Spleen (tissue), 11 donors: ENCODE data around the gene AQP3. TPM values are rescaled to one million over a fixed set of nuclear protein-coding genes. Genes with fewer than 3 reads are reported as not detected.
"Not testable (repeated sequence)": the region's sequence is repeated elsewhere in the genome, so short reads cannot be mapped to it uniquely, and the experiment has no call there.

ENCODE experiments used
- DNase-seq: peaks from one replicate; pipeline ENCODE4 v3.0.0-alpha.2; 2020
- H3K27ac ChIP-seq, 8 donors: fragments of 200-600 bp; sonication (generic) in 7 of 8; 1 replicate in 4 of 8; 2 replicates in 4 of 8; pipeline versions ENCODE4 v1.5.0 to v1.8.0; 2016 to 2021; ENCODE audit warnings: inconsistent platforms in 4 of 8, mild to moderate bottlenecking in 4 of 8, moderate library complexity in 1 of 8
- H3K27me3 ChIP-seq, 7 donors: fragments of 200-600 bp; sonication (generic) in 6 of 7; replicated peaks in 1 of 7; 1 replicate in 4 of 7; 2 replicates in 3 of 7; pipeline versions ENCODE4 v1.5.0 to v1.8.0; 2016 to 2021; ENCODE audit warnings: inconsistent platforms in 3 of 7, mild to moderate bottlenecking in 1 of 7
- H3K36me3 ChIP-seq, 6 donors: fragments of 200-600 bp; sonication (generic) in 5 of 6; 1 replicate in 4 of 6; 2 replicates in 2 of 6; pipeline versions ENCODE4 v1.5.0 to v1.8.0; 2016 to 2021; ENCODE audit warnings: inconsistent platforms in 2 of 6
- H3K4me1 ChIP-seq, 6 donors: fragments of 200-600 bp; sonication (generic) in 5 of 6; 1 replicate in 3 of 6; 2 replicates in 3 of 6; pipeline versions ENCODE4 v1.5.0 to v1.8.0; 2016 to 2021; ENCODE audit warnings: inconsistent platforms in 3 of 6
- H3K4me3 ChIP-seq, 8 donors: fragments of 200-600 bp; sonication (generic) in 7 of 8; 1 replicate in 4 of 8; 2 replicates in 4 of 8; pipeline versions ENCODE4 v1.5.0 to v1.8.0; 2016 to 2021; ENCODE audit warnings: inconsistent platforms in 4 of 8, mild to moderate bottlenecking in 4 of 8, moderate library complexity in 2 of 8
- H3K9me3 ChIP-seq, 8 donors: fragments of 200-600 bp; sonication (generic) in 7 of 8; 1 replicate in 4 of 8; 2 replicates in 4 of 8; pipeline versions ENCODE4 v1.5.0 to v1.8.0; 2016 to 2021; ENCODE audit warnings: inconsistent platforms in 4 of 8
- CTCF ChIP-seq, 11 experiments: fragments of 200-600 bp in 7 of 11; fragments of 450-650 bp in 4 of 11; sonication (generic) in 4 of 11; IDR thresholded peaks in 8 of 11; conservative IDR thresholded peaks in 3 of 11; 1 replicate in 7 of 11; 2 replicates in 4 of 11; pipeline versions ENCODE4 v1.4.0 to v1.8.0; 2016 to 2021; ENCODE audit warnings: antibody characterized with exemption in 11 of 11, inconsistent platforms in 4 of 11, mild to moderate bottlenecking in 1 of 11
- POLR2A ChIP-seq, 3 donors: fragments of 450-650 bp; IDR thresholded peaks; one replicate each; pipeline ENCODE4 v1.5.1; 2017; ENCODE audit warnings: antibody characterized with exemption in 3 of 3, mild to moderate bottlenecking in 1 of 3
- POLR2AphosphoS5 ChIP-seq, 3 donors: sonication (generic); formaldehyde crosslinking; IDR thresholded peaks; one replicate each; pipeline ENCODE4 v1.5.1; 2017; ENCODE audit warnings: antibody characterized with exemption in 3 of 3
- WGBS, 5 donors: extraction: QIAGEN DNeasy Blood & Tissue Kit in 3 of 5; methylation state at CpG; one replicate each; pipeline versions ENCODE4 v1.1.5 to v1.1.7; 2013 to 2018; 5-methylcytosine and 5-hydroxymethylcytosine counted together
- intact Hi-C: fragments of 100-400 bp; cut with DNase I; formaldehyde crosslinking; loops from one replicate; pipeline ENCODE4 v1.15.0; 2023; ENCODE audit warnings: low total_unique reads
- polyA plus RNA-seq, 3 donors: library from polyadenylated mRNA; stranded (reverse); fragments of 200-250 nt; gene quantifications; one replicate each; pipeline ENCODE4 v1.2.1, GENCODE V29; 2013
- total RNA-seq, 7 donors: library from RNA; depleted of rRNA in 3 of 7; stranded (reverse); fragments of >200 nt in 3 of 7; fragmentation: NEBNext Ultra II Directional in 4 of 7; extraction: Animal tissue kit (Norgen Biotek cat#: 25700) in 4 of 7; gene quantifications; one replicate each; pipeline versions ENCODE4 v1.1.0 to v1.2.1, GENCODE V29; 2016 to 2021
- donor health status: healthy with polysubstance abuse.
- donor health status: DM: no; HTN: no; CAD: no; lungs with moderate emphysema.
- donor health status: DM: no; HTN: no; CAD: no.
- donor health status: Bipolar disorder and iron deficiency.
- donor health status: healthy.
- donor health status: DM: no; HTN: no; CAD: no.
- donor health status: DM: yes; HTN: yes; CAD: no.

Gene AQP3
- total and polyA plus RNA-seq, 10 donors, result 5.0 to 251 (median 90.7) TPM

- no peak for TF ChIP-seq POLR2AphosphoS5 (IDR thresholded peaks at IDR 0.05)
- 9 to 41% (median 25%) methylated on average over 1 of the region's 1 CpG for WGBS, 5 donors
These were observed 16.5 kb downstream of the AQP3 start for GRCh38 chr9:33430942-33431341.

GRCh38 chr9:33429256-33429985, 18.0 kb downstream of the AQP3 start:
- TF ChIP-seq POLR2AphosphoS5 (IDR thresholded peaks at IDR 0.05) (no peak), CTCF (IDR thresholded peaks at IDR 0.05 in 8 of 11, conservative IDR thresholded peaks at IDR 0.05 in 3 of 11) (no peak), POLR2A (IDR thresholded peaks at IDR 0.05) (no peak)
- H3K27ac ChIP-seq, result no peak overlapping the region
- 54 to 81% (median 69%) methylated on average over 3 of the region's 3 CpGs for WGBS, 5 donors
- no peak for DNase-seq
- H3K4me1 ChIP-seq, result peaks cover 0 to 4% (median 0%) of the 10 kb centered on the region in 6 donors
- H3K9me3 ChIP-seq, result no peaks in the 10 kb centered on the region
- intact Hi-C loops, result no loop called here
- H3K27me3 ChIP-seq, result no peaks in the 10 kb centered on the region
- no peaks in the 10 kb centered on the region for H3K36me3 ChIP-seq
- no peak overlapping the region for H3K4me3 ChIP-seq

More at GRCh38 chr9:33430942-33431341, 16.5 kb downstream of the AQP3 start:
- Histone ChIP-seq H3K27ac (no peak overlapping the region), H3K4me1 (peaks cover 0 to 12% (median 2%) of the 10 kb centered on the region in 6 donors), H3K27me3 (no peaks in the 10 kb centered on the region), H3K36me3 (no peaks in the 10 kb centered on the region), H3K4me3 (no peak overlapping the region), H3K9me3 (no peaks in the 10 kb centered on the region)
- no peak for DNase-seq
- intact Hi-C loops, result no loop called here

- no peak overlapping the region for H3K27ac ChIP-seq
- TF ChIP-seq POLR2A (IDR thresholded peaks at IDR 0.05) (no peak), POLR2AphosphoS5 (IDR thresholded peaks at IDR 0.05) (no peak), CTCF (IDR thresholded peaks at IDR 0.05 in 8 of 11, conservative IDR thresholded peaks at IDR 0.05 in 3 of 11) (no peak)
- no peak overlapping the region for H3K4me3 ChIP-seq
- no peaks in the 10 kb centered on the region for H3K9me3 ChIP-seq
- DNase-seq, result no peak
- intact Hi-C loops, result no loop called here
- H3K36me3 ChIP-seq, result no peaks in the 10 kb centered on the region
- no peaks in the 10 kb centered on the region for H3K27me3 ChIP-seq
- WGBS, 5 donors, result 84 to 92% (median 88%) methylated on average over 7 of the region's 7 CpGs
- no peaks in the 10 kb centered on the region for H3K4me1 ChIP-seq
These were observed 20.5 kb downstream of the AQP3 start for GRCh38 chr9:33426843-33427293.

GRCh38 chr9:33425128-33425533, 22.3 kb downstream of the AQP3 start:
- Histone ChIP-seq H3K27ac (no peak overlapping the region), H3K4me3 (no peak overlapping the region), H3K9me3 (no peaks in the 10 kb centered on the region), H3K36me3 (no peaks in the 10 kb centered on the region), H3K4me1 (no peaks in the 10 kb centered on the region), H3K27me3 (no peaks in the 10 kb centered on the region)
- intact Hi-C loops, result no loop called here
- no peak for TF ChIP-seq CTCF (IDR thresholded peaks at IDR 0.05 in 8 of 11, conservative IDR thresholded peaks at IDR 0.05 in 3 of 11)
- no peak for TF ChIP-seq POLR2A (IDR thresholded peaks at IDR 0.05)
- TF ChIP-seq POLR2AphosphoS5 (IDR thresholded peaks at IDR 0.05), result no peak
- DNase-seq, result no peak
- WGBS, 5 donors, result 72 to 86% (median 77%) methylated on average over 4 of the region's 4 CpGs

GRCh38 chr9:33424492-33424891, 22.9 kb downstream of the AQP3 start:
- not testable (repeated sequence) for H3K27me3 ChIP-seq

GRCh38 chr9:33424043-33424442, 23.4 kb downstream of the AQP3 start:
- H3K27me3 ChIP-seq, H3K4me3 ChIP-seq, DNase-seq, H3K4me1 ChIP-seq, H3K36me3 ChIP-seq, H3K27ac ChIP-seq, H3K9me3 ChIP-seq, intact Hi-C loops: not testable (repeated sequence)
- 81 to 90% (median 84%) methylated on average over 5 to 7 of the region's 7 CpGs for WGBS, 5 donors

More at GRCh38 chr9:33424492-33424891, 22.9 kb downstream of the AQP3 start:
- intact Hi-C loops, DNase-seq, H3K4me3 ChIP-seq, H3K4me1 ChIP-seq, H3K9me3 ChIP-seq, H3K36me3 ChIP-seq, H3K27ac ChIP-seq: not testable (repeated sequence)
- WGBS, 5 donors, result 92 to 96% (median 96%) methylated on average over 6 of the region's 6 CpGs
